GM19193 (cell line): ENCODE measurements around the gene RIPK3.

Experiments
- POLR2A ChIP-seq: IDR thresholded peaks from 4 replicates; pipeline ENCODE4 v1.6.1; 2011; ENCODE audit not compliant: insufficient read depth, insufficient read length; ENCODE audit errors: extremely low read depth

Gene RIPK3

DNA sequence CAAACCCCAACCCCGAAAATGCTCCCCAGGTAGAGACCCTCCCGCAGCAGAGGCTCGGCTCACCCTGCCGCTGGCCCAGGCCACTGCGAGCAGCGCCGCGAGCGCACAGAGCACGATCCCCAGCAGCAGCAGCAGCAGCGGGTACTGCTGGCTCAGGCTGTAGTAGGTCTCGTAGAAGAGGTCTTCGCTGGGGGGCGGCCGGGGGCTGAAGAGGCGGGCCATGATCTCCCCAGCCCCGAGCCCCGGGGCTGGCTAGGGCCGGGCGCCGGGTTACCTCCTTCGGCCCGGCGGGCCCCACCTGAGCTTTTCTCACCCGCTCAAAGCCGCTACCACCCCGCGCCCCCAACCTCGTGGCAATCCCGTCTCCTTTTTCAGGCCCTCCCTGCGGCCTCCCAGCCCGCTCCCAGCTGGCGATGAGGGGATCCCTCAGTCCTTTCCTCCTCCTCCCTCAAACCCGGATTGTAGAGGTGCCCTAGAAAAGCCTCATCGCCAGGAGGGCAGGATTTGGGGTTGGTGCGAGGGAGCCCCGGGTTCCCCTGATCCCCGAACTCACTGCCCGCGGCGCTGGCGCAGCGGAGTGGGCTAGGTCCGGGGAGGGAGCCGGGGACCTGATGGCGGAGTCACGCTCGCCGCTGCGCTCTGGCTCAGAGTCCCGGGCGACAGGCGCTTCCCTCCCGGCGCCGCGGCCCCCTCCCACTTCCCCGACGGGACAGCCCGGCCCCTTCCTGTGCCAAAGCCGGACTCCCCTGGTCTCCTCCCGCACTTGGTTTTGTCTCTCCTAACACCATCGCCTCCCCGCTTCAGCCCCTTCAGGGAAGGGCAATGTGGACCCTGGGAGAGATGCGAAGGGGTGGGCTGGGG lies 5.1 kb downstream of the RIPK3 start, which contains the start of gene ADCY4:
Gene ADCY4 (minus strand): TSS at position 641 of the 861 bp plus-strand sequence. CDS start 419 bp downstream, at position 222.
- no peak for TF ChIP-seq POLR2A

- no peak for TF ChIP-seq POLR2A
Measured at GRCh38 chr14:24332268-24332993, 7.4 kb downstream of the RIPK3 start.

DNA sequence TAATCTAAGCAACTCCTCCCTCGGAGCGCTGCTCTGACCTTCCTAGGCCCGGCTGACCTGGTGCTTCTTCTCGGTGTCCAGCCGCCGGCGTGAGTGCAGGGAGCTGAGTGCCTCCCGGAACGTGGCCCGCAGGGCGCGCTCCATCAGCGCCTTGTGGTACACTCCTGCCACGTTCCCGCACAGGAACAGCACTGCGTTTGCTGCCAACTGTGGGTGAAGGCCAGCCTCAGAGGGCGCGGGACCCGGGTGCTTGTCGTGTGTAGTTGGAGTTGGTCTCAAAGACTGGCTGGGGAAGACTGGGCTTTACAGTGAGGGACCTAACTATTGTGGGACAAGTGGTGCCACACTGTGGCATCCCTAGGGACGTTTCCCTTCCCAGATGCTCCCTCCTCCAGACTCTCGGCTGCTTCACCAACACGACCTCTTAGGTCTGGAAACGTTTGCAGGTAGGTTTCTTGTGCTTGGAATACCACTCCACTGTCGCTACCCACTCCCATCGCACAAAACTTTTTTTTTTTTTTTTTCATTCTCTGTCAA lies 8.0 kb downstream of the RIPK3 start:
- no peak for TF ChIP-seq POLR2A

GRCh38 chr14:24330973-24331674 lies 8.7 kb downstream of the RIPK3 start:
- no peak for TF ChIP-seq POLR2A

GRCh38 chr14:24329736-24330135 lies 10.1 kb downstream of the RIPK3 start:
- TF ChIP-seq POLR2A = no peak

GRCh38 chr14:24329073-24329663 lies 10.6 kb downstream of the RIPK3 start:
- TF ChIP-seq POLR2A = no peak

GRCh38 chr14:24327303-24327702 lies 12.5 kb downstream of the RIPK3 start:
- no peak for TF ChIP-seq POLR2A

- no peak for TF ChIP-seq POLR2A
Measured at GRCh38 chr14:24325963-24326362, 13.8 kb downstream of the RIPK3 start.

- no peak for TF ChIP-seq POLR2A
Measured at GRCh38 chr14:24325041-24325530, 14.7 kb downstream of the RIPK3 start.

DNA sequence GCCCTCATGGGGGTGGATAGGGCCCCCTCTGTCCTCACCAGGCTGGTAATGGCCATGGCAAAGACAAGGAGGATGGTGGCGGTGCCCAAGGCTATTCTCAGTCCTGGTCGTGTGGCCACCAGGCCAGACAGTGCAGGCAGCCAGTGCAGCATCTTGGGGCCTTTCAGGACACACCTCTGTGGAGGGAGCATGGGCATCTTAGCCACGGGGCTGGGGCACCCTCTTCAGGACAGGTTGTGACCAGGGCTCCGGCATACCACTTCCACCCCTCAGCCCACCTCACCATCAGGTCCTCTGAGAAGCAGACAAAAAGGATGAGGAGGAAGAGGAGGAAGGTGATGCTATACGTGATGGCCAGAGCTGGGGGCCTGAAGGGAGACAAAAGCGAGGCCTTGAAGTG lies 15.8 kb downstream of the RIPK3 start:
- no peak for TF ChIP-seq POLR2A

DNA sequence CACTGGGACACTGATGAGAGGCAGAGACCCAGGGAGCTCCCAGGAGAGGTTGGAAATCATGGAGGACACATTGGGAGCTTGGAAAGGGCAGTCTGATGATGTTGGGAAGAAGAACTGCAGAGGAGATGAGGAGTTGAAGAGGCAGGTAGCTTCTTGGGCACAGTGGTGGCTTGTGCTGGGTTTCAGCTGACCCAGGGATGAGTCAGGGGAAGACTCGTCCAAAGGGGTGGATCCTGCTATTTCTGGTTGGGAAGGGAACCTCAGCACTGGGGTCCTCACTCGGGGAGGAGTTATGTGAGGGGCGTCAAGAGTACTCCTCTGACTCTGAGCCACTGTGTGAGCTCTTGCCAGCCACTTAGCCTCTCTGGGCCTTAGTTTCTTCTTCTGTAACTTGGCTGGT lies 16.4 kb downstream of the RIPK3 start:
- no peak for TF ChIP-seq POLR2A

GRCh38 chr14:24322672-24323071 lies 17.1 kb downstream of the RIPK3 start:
- TF ChIP-seq POLR2A = no peak

DNA sequence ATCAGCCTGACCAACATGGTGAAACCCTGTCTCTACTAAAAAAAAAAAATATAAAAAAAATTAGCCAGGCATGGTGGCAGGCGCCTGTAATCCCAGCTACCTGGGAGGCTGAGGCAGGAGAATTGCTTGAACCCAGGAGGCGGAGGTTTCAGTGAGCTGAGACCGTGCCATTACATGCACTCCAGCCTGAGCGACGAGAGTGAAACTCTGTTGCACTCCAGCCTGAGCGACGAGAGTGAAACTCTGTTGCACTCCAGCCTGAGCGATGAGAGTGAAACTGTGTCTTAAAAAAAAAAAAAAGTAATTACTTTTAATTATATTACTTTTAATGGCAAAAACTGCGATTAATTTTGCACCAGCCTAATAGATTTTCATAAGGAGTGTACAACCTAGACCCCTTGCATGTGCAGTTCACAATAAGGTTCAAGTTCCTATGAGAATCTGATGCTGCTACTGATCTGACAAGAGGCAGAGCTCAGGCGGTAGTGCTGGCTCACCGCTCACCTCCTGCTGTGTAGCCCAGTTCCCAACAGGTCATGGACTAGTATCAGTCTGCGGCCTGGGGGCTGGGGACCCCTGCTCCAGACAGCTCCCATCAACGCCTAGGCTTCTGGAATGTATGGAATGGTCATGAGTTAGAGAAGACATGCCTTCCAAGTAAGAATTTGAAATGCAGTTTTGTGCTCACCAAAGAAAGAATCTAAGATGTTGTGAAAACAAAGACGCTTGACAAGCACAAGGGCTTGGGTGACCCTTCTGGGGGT lies 18.4 kb downstream of the RIPK3 start:
- TF ChIP-seq POLR2A = no peak
